HepG2 (cell line): ENCODE data around the gene GKN1. TPM values are rescaled to one million over a fixed set of nuclear protein-coding genes. Genes with fewer than 3 reads are reported as not detected.
A peak's percentile ranks its signal among the peaks of the same experiment; 100 is the strongest.

Experiments used
- ATAC-seq: fragments of 200-7000 bp; cut with Tn5 transposase; 3 replicates; pipeline ENCODE4 v1.9.1; 2020; ENCODE audit warnings: mild to moderate bottlenecking, moderate library complexity
- BruUV-seq: library from RNA; stranded (reverse); fragments of 400-500 nt; replicated peaks from 2 replicates; lab custom pipeline; 2021; lab: Mats Ljungman, UMichigan
- CTCF ChIA-PET: fragments of 300-600 bp; formaldehyde crosslinking; extraction: SDS; loops from one replicate; lab custom pipeline; 2021; ENCODE audit warnings: low total read pairs, inconsistent platforms, low intra/inter-chr PET ratio; lab: Yijun Ruan, JAX
- POLR2A ChIA-PET: fragments of 350-600 bp; sonication (Branson Sonifier 250); formaldehyde crosslinking; loops from one replicate; lab custom pipeline; 2020; ENCODE audit warnings: antibody characterized with exemption, inconsistent platforms; lab: Yijun Ruan, JAX
- DNase-seq: peaks from one replicate; pipeline ENCODE4 v3.0.0-alpha.2; 2015; ENCODE audit warnings: low spot score
- FAIRE-seq: peaks from 3 replicates; lab custom pipeline; 2011; peaks lifted over from hg19 to GRCh38; lab: Jason Lieb, UNC
- H2AFZ ChIP-seq: one replicate; pipeline ENCODE4 v1.6.1; 2011; ENCODE audit warnings: low read length, inconsistent platforms
- H3K27ac ChIP-seq: fragments of 300-600 bp; 3 replicates; pipeline ENCODE4 v1.8.0; 2011; ENCODE audit warnings: mixed run types, mild to moderate bottlenecking, mixed read lengths, low read length, inconsistent platforms; ENCODE audit not compliant: insufficient read depth; ENCODE audit errors: extremely low read length
- H3K27me3 ChIP-seq, 2 experiments: fragments of 200-600 bp in 1 of 2; 2 replicates in 1 of 2; 3 replicates in 1 of 2; pipeline versions ENCODE4 v1.6.0 to v1.8.0; 2011; ENCODE audit warnings: low read length in 2 of 2, mild to moderate bottlenecking in 2 of 2, moderate library complexity in 2 of 2, inconsistent platforms in 1 of 2; ENCODE audit not compliant: insufficient read depth in 2 of 2, control insufficient read depth in 1 of 2
- H3K36me3 ChIP-seq, 2 experiments: fragments of 200-600 bp in 1 of 2; replicated peaks in 1 of 2; 2 replicates in 1 of 2; 3 replicates in 1 of 2; pipeline versions ENCODE4 v1.5.1 to v1.8.0; 2011; ENCODE audit warnings: low read length in 2 of 2, inconsistent platforms in 1 of 2; ENCODE audit not compliant: insufficient read depth in 2 of 2, control insufficient read depth in 1 of 2
- H3K4me1 ChIP-seq: 2 replicates; pipeline ENCODE4 v1.5.1; 2012; ENCODE audit warnings: low read length, inconsistent platforms; ENCODE audit not compliant: insufficient read depth
- H3K4me2 ChIP-seq: 2 replicates; pipeline ENCODE4 v1.6.0; 2011; ENCODE audit warnings: low read depth, low read length, inconsistent platforms
- H3K4me3 ChIP-seq, 3 experiments: fragments of 200-600 bp in 1 of 3; sonication (generic), shearing (Covaris generic) in 1 of 3; replicated peaks in 1 of 3; 2 replicates each; pipeline ENCODE4 v1.5.1; 2011 to 2016; ENCODE audit warnings: low read length in 3 of 3, inconsistent platforms in 2 of 3, low read depth in 2 of 3, mild to moderate bottlenecking in 2 of 3, control low read depth in 1 of 3, mixed read lengths in 1 of 3; ENCODE audit not compliant: insufficient read depth in 1 of 3
- H3K79me2 ChIP-seq: one replicate; pipeline ENCODE4 v1.6.1; 2011; ENCODE audit warnings: low read length, inconsistent platforms; ENCODE audit not compliant: insufficient read depth
- H3K9ac ChIP-seq: 2 replicates; pipeline ENCODE4 v1.6.0; 2011; ENCODE audit warnings: mild to moderate bottlenecking, low read depth, low read length, inconsistent platforms; ENCODE audit not compliant: insufficient read depth
- H3K9me3 ChIP-seq: 2 replicates; pipeline ENCODE4 v1.5.1; 2012; ENCODE audit warnings: mild to moderate bottlenecking, low read length
- H4K20me1 ChIP-seq: 2 replicates; pipeline ENCODE4 v1.6.0; 2011; ENCODE audit warnings: inconsistent platforms, mild to moderate bottlenecking, low read length, moderate library complexity; ENCODE audit not compliant: insufficient read depth
- HNRNPUL1 ChIP-seq: fragments of 200-400 bp; formaldehyde crosslinking; IDR thresholded peaks from 2 replicates; pipeline ENCODE4 v1.6.1; 2017; ENCODE audit warnings: low read depth, mild to moderate bottlenecking, low read length, moderate library complexity
- POGZ ChIP-seq: sonication (generic); formaldehyde crosslinking; IDR thresholded peaks from 2 replicates; pipeline ENCODE4 v1.4.0; 2020; ENCODE audit warnings: mild to moderate bottlenecking, missing genetic modification reagents
- RBFOX2 ChIP-seq: fragments of 200-400 bp; formaldehyde crosslinking; IDR thresholded peaks from 2 replicates; pipeline ENCODE4 v1.6.1; 2017; ENCODE audit warnings: low read depth, mild to moderate bottlenecking, low read length
- RFX5 ChIP-seq: IDR thresholded peaks from 2 replicates; pipeline ENCODE4 v1.6.1; 2011; ENCODE audit warnings: low read depth, low read length, improper control_type of control experiment
- XRCC5 ChIP-seq: fragments of 200-400 bp; formaldehyde crosslinking; optimal IDR thresholded peaks from 2 replicates; pipeline ENCODE3; 2017; ENCODE audit warnings: mild to moderate bottlenecking, low read length
- ZFAT ChIP-seq: sonication (generic); formaldehyde crosslinking; conservative IDR thresholded peaks from 2 replicates; pipeline ENCODE4 v1.8.1; 2023; ENCODE audit warnings: missing genetic modification reagents, inconsistent platforms
- ZMAT3 ChIP-seq: sonication (generic); formaldehyde crosslinking; conservative IDR thresholded peaks from 2 replicates; pipeline ENCODE4 v1.7.0; 2021; ENCODE audit warnings: missing genetic modification reagents
- ZNF292 ChIP-seq: sonication (generic); formaldehyde crosslinking; IDR thresholded peaks from 2 replicates; pipeline ENCODE4 v1.8.1; 2022; ENCODE audit warnings: mild to moderate bottlenecking, low read depth, missing genetic modification reagents, borderline replicate concordance
- WGBS: methylation state at CpG from one replicate; pipeline ENCODE4 v1.1.6; 2017; ENCODE audit warnings: low lambda C conversion rate; 5-methylcytosine and 5-hydroxymethylcytosine counted together
- in situ Hi-C: cut with HindIII; loops from 2 replicates; pipeline ENCODE4 v1.10.0; 2017; ENCODE audit warnings: low pct_unique_long_range_greater_than_20kb; ENCODE audit not compliant: extremely low pct_ligation_motif_present
- intact Hi-C: fragments of 100-400 bp; cut with micrococcal nuclease; formaldehyde crosslinking; loops from one replicate; pipeline ENCODE4 v1.10.0; 2022; ENCODE audit not compliant: unreplicated experiment
- polyA plus RNA-seq, 8 experiments: library from polyadenylated mRNA; depleted of rRNA in 3 of 8; stranded (reverse) in 7 of 8; unstranded in 1 of 8; fragments of >200 nt; fragmentation: Illumina TruSeq in 4 of 8; extraction: Trizol in 4 of 8; gene quantifications; 2 replicates each; pipeline versions ENCODE4 v1.2.1 to v1.2.3, GENCODE V29; 2011 to 2016; ENCODE audit warnings: low read depth in 4 of 8, missing spikeins in 1 of 8, mixed read lengths in 1 of 8; ENCODE audit not compliant: insufficient read depth in 1 of 8
- total RNA-seq, 5 experiments: library from RNA; depleted of rRNA; stranded (reverse); fragments of >200 nt; fragmentation: Illumina TruSeq; extraction: Trizol; gene quantifications; 2 replicates each; pipeline ENCODE4 v1.2.3, GENCODE V29; 2016; ENCODE audit warnings: low read depth in 1 of 5
- TF ChIP-seq, protein P1 (sequence below), 2 experiments: IDR thresholded peaks; 2 replicates each; pipeline ENCODE4 v1.6.1; 2011 to 2012; ENCODE audit warnings: low read length in 2 of 2, borderline replicate concordance in 1 of 2, low read depth in 1 of 2, mild to moderate bottlenecking in 1 of 2, moderate library complexity in 1 of 2
- TF ChIP-seq, protein P2 (sequence below): sonication (generic); formaldehyde crosslinking; IDR thresholded peaks from 2 replicates; pipeline ENCODE4 v1.5.0; 2020; ENCODE audit warnings: mild to moderate bottlenecking, missing genetic modification reagents, borderline replicate concordance

Gene GKN1
- total and polyA plus RNA-seq, 2 of the 13 experiments (the other 11 are each of a cell fraction or from before 2014, with no cell fraction given), result not detected

DNA sequence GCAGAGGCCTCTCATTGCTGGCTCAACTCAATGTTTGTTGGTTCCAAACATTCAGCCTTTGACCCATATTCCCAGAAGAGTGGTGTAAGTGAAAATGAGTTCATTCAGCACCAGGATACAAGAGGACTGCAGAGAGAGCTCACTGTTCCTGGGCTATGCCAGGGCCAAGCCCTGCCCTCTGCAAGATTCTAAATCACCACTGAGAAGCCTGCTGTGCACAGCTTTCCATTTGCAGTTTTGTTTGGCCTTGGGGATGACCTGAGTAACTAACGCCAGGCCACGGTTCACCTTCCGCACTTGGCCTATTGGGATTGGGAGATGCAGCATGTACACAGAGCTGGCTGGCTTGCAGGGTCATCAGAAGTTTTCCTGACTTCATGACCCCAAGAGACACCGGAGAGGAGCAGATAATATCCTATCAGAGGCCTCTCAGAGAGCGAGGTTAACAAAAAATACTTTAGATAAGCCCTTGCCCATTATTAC lies 12.6 kb downstream of the GKN1 start:
- BruUV-seq, result no TSS peak
- H3K79me2 ChIP-seq, result no peaks in the 10 kb centered on the region
- no peak overlapping the region for H3K9ac ChIP-seq
- H2AFZ ChIP-seq, result no peak overlapping the region
- in situ Hi-C loops, result no loop called here
- H3K27ac ChIP-seq, result no peak overlapping the region
- ChIA-PET POLR2A (no interaction called here), CTCF (no interaction called here)
- H3K4me2 ChIP-seq, result peak overlapping the region; percentile 25; the same call in 1 of the 2 replicates
- no peaks in the 10 kb centered on the region for H3K36me3 ChIP-seq
- DNase-seq, result no peak
- ATAC-seq, result peak; percentile 72
- peaks cover 2 to 23% of the 10 kb centered on the region in 2 experiments; a peak in 3 of 5 replicates for H3K27me3 ChIP-seq
- no peak overlapping the region for H3K4me3 ChIP-seq
- FAIRE-seq, result no peak
- WGBS, result 12% methylated on average over 5 of the region's 5 CpGs
- H3K4me1 ChIP-seq, result peaks cover 7% of the 10 kb centered on the region; the same call in 1 of the 2 replicates
- no peaks in the 10 kb centered on the region for H3K9me3 ChIP-seq
- H4K20me1 ChIP-seq, result no peaks in the 10 kb centered on the region
- intact Hi-C loops, result no loop called here
- TF ChIP-seq POGZ (CRISPR knock-in tag) (peak; percentile 22; the same call in 1 of the 2 replicates), RFX5 (no peak), ZFAT (CRISPR knock-in tag) (no peak), XRCC5 (no peak), RBFOX2 (no peak), HNRNPUL1 (no peak), ZMAT3 (CRISPR knock-in tag) (no peak), ZNF292 (CRISPR knock-in tag) (peak; percentile 30; the same call in 1 of the 2 replicates)
- TF ChIP-seq, protein P1, sequence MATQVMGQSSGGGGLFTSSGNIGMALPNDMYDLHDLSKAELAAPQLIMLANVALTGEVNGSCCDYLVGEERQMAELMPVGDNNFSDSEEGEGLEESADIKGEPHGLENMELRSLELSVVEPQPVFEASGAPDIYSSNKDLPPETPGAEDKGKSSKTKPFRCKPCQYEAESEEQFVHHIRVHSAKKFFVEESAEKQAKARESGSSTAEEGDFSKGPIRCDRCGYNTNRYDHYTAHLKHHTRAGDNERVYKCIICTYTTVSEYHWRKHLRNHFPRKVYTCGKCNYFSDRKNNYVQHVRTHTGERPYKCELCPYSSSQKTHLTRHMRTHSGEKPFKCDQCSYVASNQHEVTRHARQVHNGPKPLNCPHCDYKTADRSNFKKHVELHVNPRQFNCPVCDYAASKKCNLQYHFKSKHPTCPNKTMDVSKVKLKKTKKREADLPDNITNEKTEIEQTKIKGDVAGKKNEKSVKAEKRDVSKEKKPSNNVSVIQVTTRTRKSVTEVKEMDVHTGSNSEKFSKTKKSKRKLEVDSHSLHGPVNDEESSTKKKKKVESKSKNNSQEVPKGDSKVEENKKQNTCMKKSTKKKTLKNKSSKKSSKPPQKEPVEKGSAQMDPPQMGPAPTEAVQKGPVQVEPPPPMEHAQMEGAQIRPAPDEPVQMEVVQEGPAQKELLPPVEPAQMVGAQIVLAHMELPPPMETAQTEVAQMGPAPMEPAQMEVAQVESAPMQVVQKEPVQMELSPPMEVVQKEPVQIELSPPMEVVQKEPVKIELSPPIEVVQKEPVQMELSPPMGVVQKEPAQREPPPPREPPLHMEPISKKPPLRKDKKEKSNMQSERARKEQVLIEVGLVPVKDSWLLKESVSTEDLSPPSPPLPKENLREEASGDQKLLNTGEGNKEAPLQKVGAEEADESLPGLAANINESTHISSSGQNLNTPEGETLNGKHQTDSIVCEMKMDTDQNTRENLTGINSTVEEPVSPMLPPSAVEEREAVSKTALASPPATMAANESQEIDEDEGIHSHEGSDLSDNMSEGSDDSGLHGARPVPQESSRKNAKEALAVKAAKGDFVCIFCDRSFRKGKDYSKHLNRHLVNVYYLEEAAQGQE (IDR thresholded peaks at IDR 0.05; ENCODE audit: borderline replicate concordance in 1 of 2, low read depth in 1 of 2, low read length in 2 of 2), result peak in 1 of 2 experiments; percentile 53; a peak in 1 of 4 replicates
- TF ChIP-seq, protein P2, sequence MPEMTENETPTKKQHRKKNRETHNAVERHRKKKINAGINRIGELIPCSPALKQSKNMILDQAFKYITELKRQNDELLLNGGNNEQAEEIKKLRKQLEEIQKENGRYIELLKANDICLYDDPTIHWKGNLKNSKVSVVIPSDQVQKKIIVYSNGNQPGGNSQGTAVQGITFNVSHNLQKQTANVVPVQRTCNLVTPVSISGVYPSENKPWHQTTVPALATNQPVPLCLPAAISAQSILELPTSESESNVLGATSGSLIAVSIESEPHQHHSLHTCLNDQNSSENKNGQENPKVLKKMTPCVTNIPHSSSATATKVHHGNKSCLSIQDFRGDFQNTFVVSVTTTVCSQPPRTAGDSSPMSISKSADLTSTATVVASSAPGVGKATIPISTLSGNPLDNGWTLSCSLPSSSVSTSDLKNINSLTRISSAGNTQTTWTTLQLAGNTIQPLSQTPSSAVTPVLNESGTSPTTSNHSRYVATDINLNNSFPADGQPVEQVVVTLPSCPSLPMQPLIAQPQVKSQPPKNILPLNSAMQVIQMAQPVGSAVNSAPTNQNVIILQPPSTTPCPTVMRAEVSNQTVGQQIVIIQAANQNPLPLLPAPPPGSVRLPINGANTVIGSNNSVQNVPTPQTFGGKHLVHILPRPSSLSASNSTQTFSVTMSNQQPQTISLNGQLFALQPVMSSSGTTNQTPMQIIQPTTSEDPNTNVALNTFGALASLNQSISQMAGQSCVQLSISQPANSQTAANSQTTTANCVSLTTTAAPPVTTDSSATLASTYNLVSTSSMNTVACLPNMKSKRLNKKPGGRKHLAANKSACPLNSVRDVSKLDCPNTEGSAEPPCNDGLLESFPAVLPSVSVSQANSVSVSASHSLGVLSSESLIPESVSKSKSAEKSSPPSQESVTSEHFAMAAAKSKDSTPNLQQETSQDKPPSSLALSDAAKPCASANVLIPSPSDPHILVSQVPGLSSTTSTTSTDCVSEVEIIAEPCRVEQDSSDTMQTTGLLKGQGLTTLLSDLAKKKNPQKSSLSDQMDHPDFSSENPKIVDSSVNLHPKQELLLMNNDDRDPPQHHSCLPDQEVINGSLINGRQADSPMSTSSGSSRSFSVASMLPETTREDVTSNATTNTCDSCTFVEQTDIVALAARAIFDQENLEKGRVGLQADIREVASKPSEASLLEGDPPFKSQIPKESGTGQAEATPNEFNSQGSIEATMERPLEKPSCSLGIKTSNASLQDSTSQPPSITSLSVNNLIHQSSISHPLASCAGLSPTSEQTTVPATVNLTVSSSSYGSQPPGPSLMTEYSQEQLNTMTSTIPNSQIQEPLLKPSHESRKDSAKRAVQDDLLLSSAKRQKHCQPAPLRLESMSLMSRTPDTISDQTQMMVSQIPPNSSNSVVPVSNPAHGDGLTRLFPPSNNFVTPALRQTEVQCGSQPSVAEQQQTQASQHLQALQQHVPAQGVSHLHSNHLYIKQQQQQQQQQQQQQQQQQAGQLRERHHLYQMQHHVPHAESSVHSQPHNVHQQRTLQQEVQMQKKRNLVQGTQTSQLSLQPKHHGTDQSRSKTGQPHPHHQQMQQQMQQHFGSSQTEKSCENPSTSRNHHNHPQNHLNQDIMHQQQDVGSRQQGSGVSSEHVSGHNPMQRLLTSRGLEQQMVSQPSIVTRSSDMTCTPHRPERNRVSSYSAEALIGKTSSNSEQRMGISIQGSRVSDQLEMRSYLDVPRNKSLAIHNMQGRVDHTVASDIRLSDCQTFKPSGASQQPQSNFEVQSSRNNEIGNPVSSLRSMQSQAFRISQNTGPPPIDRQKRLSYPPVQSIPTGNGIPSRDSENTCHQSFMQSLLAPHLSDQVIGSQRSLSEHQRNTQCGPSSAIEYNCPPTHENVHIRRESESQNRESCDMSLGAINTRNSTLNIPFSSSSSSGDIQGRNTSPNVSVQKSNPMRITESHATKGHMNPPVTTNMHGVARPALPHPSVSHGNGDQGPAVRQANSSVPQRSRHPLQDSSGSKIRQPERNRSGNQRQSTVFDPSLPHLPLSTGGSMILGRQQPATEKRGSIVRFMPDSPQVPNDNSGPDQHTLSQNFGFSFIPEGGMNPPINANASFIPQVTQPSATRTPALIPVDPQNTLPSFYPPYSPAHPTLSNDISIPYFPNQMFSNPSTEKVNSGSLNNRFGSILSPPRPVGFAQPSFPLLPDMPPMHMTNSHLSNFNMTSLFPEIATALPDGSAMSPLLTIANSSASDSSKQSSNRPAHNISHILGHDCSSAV (CRISPR knock-in tag), result no peak
